GM13977 (cell line): ENCODE results near the gene CERK.
"Not testable (repeated sequence)": the region's sequence is repeated elsewhere in the genome, so short reads cannot be mapped to it uniquely, and the experiment has no call there.

Experiments
- DNase-seq: peaks from one replicate; pipeline ENCODE4 v3.0.0; 2012; ENCODE audit warnings: low spot score
- CTCF ChIP-seq: IDR thresholded peaks from 2 replicates; pipeline ENCODE4 v1.5.1; 2012; ENCODE audit warnings: mild to moderate bottlenecking, control low read depth; ENCODE audit not compliant: insufficient read depth; ENCODE audit errors: extremely low read depth, missing control alignments
- in situ Hi-C: fragments of 300-500 bp; cut with MboI; formaldehyde crosslinking; loops from one replicate; pipeline ENCODE4 v1.12.0; 2022; ENCODE audit warnings: low sequenced_read_pairs, low pct_unique_long_range_greater_than_20kb, mixed read lengths, inconsistent platforms; ENCODE audit not compliant: unreplicated experiment

Gene CERK

GRCh38 chr22:46652847-46653331 lies 85.2 kb downstream of the CERK start:
- DNase-seq = no peak
- in situ Hi-C loops = no loop called here
- TF ChIP-seq CTCF = no peak

- no peak for DNase-seq
- TF ChIP-seq CTCF = no peak
- in situ Hi-C loops = no loop called here
These were observed 85.8 kb downstream of the CERK start for GRCh38 chr22:46652081-46652846.

- no peak for TF ChIP-seq CTCF
- DNase-seq = no peak
- in situ Hi-C loops = no loop called here
These were observed 86.7 kb downstream of the CERK start for GRCh38 chr22:46651316-46651715.

- TF ChIP-seq CTCF = no peak
- no peak for DNase-seq
- in situ Hi-C loops = no loop called here
These were observed 87.8 kb downstream of the CERK start for GRCh38 chr22:46650078-46650810.

- TF ChIP-seq CTCF = no peak
- in situ Hi-C loops = no loop called here
- no peak for DNase-seq
These were observed 88.6 kb downstream of the CERK start for GRCh38 chr22:46649141-46650077.

- in situ Hi-C loops, DNase-seq: not testable (repeated sequence)
These were observed 89.7 kb downstream of the CERK start for GRCh38 chr22:46648225-46648820.
